ENCODE data around the gene UTF1.

The UTF1 gene

DNA sequence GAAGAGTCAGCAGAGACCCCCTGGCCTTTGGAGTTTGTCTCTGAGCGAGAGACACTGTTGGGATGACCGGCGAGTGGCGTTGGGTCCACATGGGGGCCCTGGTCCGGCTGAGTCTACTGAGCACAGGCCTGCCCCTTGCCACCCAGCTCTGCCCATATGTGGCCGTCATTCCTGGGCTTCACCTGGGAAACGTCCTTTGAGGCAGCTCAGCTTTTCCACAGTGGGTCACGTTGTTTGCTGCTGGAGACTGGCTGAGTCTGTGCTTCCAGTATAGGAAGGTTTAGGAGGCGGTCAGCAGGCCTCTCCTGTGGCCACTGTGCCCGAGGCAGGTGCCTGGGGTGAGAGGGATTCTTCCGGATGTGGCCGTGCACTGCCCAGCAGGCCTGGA, 29.6 kb downstream of the UTF1 start:
- Histone ChIP-seq H3K4me1 (ENCODE audit: control insufficient read depth, insufficient read depth, low read length) (peaks cover 3% of the 10 kb centered on the region), H3K4me3 (ENCODE audit: low read depth, low read length) (no peak overlapping the region)

DNA sequence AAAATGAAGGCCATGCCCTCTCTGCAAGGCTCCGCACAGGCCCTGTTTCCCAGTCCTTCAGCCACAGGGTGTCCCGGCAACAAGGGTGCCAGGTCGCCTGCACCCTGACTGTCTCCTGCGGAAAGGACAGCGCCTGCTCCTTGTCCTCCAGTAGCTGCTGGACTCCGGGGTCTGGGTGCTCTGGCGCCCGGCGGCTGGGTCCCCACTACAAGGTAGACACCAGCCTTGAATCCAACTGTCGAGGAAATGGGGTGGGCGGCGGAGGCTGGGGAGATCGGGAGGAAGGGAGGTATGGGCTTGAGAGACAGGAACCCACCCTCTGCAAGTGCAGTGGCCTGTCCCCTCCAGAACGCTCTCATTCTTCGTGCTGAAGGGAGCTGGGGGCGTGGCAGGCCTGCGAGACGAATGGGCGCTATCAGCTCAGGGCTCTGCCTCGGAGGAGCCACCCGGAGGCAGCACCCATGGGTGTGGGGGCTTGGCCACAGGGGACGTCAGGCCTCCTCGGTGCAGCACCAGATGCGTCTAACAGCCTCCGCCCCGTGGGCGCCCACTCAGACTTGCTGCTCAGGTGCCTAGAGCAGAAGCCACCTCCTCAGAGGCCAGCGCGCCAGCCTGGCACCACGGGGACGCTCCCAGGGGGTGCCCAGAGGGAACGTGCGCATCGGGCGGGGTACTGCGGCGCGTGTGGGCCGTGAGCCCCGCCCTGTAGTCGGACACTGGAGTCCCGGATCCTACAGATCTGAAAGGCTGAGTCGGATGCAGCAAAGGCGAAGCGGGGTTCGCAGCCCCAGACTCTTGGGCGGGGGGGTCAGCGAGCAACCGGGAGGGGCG, 31.1 kb downstream of the UTF1 start:
- ChIA-PET POLR2A (no interaction called here), CTCF (interaction anchor here (0.6 to 1.1 kb wide), 2 partner anchors 16 to 294 kb away, joined by 3 read pairs; no protein-coding TSS in a partner anchor)
- Histone ChIP-seq H3K4me3 (ENCODE audit: low read depth, low read length) (peak overlapping the region; percentile 60), H3K27ac (ENCODE audit: extremely low read depth, low read depth, low read length) (peak overlapping the region; percentile 37; the same call in 1 of the 2 replicates), H3K4me1 (ENCODE audit: control insufficient read depth, insufficient read depth, low read length) (peaks cover 3% of the 10 kb centered on the region), H3K9me3 (ENCODE audit: control insufficient read depth, insufficient read depth, low read depth, low read length) (no peaks in the 10 kb centered on the region), H3K36me3 (ENCODE audit: control insufficient read depth in 2 of 2, insufficient read depth in 1 of 2, low read length in 2 of 2) (no peaks in the 10 kb centered on the region)
- TF ChIP-seq, protein P1, sequence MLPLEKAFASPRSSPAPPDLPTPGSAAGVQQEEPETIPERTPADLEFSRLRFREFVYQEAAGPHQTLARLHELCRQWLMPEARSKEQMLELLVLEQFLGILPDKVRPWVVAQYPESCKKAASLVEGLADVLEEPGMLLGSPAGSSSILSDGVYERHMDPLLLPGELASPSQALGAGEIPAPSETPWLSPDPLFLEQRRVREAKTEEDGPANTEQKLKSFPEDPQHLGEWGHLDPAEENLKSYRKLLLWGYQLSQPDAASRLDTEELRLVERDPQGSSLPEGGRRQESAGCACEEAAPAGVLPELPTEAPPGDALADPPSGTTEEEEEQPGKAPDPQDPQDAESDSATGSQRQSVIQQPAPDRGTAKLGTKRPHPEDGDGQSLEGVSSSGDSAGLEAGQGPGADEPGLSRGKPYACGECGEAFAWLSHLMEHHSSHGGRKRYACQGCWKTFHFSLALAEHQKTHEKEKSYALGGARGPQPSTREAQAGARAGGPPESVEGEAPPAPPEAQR (tag by site-specific recombination; IDR thresholded peaks at IDR 0.05), result no peak
- TF ChIP-seq GLIS1 (tag by site-specific recombination; IDR thresholded peaks at IDR 0.05) (peak; percentile 94), ZNF292 (tag by site-specific recombination; IDR thresholded peaks at IDR 0.05; ENCODE audit: borderline replicate concordance, low read depth) (no peak), ZNF596 (tag by site-specific recombination; IDR thresholded peaks at IDR 0.05) (no peak), ZNF266 (tag by site-specific recombination; IDR thresholded peaks at IDR 0.05; ENCODE audit: low read depth) (no peak), SP3 (tag by site-specific recombination; IDR thresholded peaks at IDR 0.05) (no peak), ZNF366 (tag by site-specific recombination; conservative IDR thresholded peaks at IDR 0.05) (no peak), ZBTB17 (tag by site-specific recombination; IDR thresholded peaks at IDR 0.05) (0 out of 2 replicates have a peak, but pooled peaks have one; percentile 13), GLIS2 (tag by site-specific recombination; IDR thresholded peaks at IDR 0.05) (peak; percentile 98), ZNF335 (tag by site-specific recombination; conservative IDR thresholded peaks at IDR 0.05) (peak; percentile 50; the same call in 1 of the 2 replicates), SP2 (tag by site-specific recombination; IDR thresholded peaks at IDR 0.05) (peak; percentile 21; the same call in 1 of the 2 replicates), ZNF510 (tag by site-specific recombination; IDR thresholded peaks at IDR 0.05; ENCODE audit: insufficient replicate concordance) (no peak), KLF1 (tag by site-specific recombination; IDR thresholded peaks at IDR 0.05) (peak; percentile 88), ZNF341 (tag by site-specific recombination; IDR thresholded peaks at IDR 0.05; ENCODE audit: low read depth) (no peak), KLF9 (tag by site-specific recombination; IDR thresholded peaks at IDR 0.05; ENCODE audit: low read depth) (peak; percentile 43), ZNF146 (tag by site-specific recombination; IDR thresholded peaks at IDR 0.05) (no peak), ZNF548 (tag by site-specific recombination; IDR thresholded peaks at IDR 0.05) (no peak)
- TF ChIP-seq, protein P2, sequence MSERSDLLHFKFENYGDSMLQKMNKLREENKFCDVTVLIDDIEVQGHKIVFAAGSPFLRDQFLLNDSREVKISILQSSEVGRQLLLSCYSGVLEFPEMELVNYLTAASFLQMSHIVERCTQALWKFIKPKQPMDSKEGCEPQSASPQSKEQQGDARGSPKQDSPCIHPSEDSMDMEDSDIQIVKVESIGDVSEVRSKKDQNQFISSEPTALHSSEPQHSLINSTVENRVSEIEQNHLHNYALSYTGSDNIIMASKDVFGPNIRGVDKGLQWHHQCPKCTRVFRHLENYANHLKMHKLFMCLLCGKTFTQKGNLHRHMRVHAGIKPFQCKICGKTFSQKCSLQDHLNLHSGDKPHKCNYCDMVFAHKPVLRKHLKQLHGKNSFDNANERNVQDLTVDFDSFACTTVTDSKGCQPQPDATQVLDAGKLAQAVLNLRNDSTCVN (tag by site-specific recombination; optimal IDR thresholded peaks at IDR 0.05), result peak; percentile 81
- TF ChIP-seq, protein P3, sequence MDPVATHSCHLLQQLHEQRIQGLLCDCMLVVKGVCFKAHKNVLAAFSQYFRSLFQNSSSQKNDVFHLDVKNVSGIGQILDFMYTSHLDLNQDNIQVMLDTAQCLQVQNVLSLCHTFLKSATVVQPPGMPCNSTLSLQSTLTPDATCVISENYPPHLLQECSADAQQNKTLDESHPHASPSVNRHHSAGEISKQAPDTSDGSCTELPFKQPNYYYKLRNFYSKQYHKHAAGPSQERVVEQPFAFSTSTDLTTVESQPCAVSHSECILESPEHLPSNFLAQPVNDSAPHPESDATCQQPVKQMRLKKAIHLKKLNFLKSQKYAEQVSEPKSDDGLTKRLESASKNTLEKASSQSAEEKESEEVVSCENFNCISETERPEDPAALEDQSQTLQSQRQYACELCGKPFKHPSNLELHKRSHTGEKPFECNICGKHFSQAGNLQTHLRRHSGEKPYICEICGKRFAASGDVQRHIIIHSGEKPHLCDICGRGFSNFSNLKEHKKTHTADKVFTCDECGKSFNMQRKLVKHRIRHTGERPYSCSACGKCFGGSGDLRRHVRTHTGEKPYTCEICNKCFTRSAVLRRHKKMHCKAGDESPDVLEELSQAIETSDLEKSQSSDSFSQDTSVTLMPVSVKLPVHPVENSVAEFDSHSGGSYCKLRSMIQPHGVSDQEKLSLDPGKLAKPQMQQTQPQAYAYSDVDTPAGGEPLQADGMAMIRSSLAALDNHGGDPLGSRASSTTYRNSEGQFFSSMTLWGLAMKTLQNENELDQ (tag by site-specific recombination; IDR thresholded peaks at IDR 0.05; ENCODE audit: low read depth), result no peak
- TF ChIP-seq, protein P4, sequence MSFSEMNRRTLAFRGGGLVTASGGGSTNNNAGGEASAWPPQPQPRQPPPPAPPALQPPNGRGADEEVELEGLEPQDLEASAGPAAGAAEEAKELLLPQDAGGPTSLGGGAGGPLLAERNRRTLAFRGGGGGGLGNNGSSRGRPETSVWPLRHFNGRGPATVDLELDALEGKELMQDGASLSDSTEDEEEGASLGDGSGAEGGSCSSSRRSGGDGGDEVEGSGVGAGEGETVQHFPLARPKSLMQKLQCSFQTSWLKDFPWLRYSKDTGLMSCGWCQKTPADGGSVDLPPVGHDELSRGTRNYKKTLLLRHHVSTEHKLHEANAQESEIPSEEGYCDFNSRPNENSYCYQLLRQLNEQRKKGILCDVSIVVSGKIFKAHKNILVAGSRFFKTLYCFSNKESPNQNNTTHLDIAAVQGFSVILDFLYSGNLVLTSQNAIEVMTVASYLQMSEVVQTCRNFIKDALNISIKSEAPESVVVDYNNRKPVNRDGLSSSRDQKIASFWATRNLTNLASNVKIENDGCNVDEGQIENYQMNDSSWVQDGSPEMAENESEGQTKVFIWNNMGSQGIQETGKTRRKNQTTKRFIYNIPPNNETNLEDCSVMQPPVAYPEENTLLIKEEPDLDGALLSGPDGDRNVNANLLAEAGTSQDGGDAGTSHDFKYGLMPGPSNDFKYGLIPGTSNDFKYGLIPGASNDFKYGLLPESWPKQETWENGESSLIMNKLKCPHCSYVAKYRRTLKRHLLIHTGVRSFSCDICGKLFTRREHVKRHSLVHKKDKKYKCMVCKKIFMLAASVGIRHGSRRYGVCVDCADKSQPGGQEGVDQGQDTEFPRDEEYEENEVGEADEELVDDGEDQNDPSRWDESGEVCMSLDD (tag by site-specific recombination; IDR thresholded peaks at IDR 0.05), result peak; percentile 73; the same call in 1 of the 2 replicates

More for the DNA sequence above, 29.6 kb downstream of the UTF1 start:
- CTCF ChIA-PET, result interaction anchor here (1.0 to 1.3 kb wide), 2 partner anchors 114 to 116 kb away, joined by 3 to 4 read pairs; no protein-coding TSS in a partner anchor
- Histone ChIP-seq H3K27ac (ENCODE audit: extremely low read depth, low read depth, low read length) (no peak overlapping the region), H3K36me3 (ENCODE audit: control insufficient read depth in 2 of 2, insufficient read depth in 1 of 2, low read length in 2 of 2) (no peaks in the 10 kb centered on the region), H3K9me3 (ENCODE audit: control insufficient read depth, insufficient read depth, low read depth, low read length) (no peaks in the 10 kb centered on the region)
- no peak for TF ChIP-seq ZNF214 (tag by site-specific recombination; IDR thresholded peaks at IDR 0.05; ENCODE audit: borderline replicate concordance)
- no peak for TF ChIP-seq KLF7 (tag by site-specific recombination; IDR thresholded peaks at IDR 0.05; ENCODE audit: borderline replicate concordance)
- no peak for TF ChIP-seq KLF8 (tag by site-specific recombination; IDR thresholded peaks at IDR 0.05)
- peak; percentile 6; the same call in 1 of the 2 replicates for TF ChIP-seq ZNF394 (tag by site-specific recombination; IDR thresholded peaks at IDR 0.05; ENCODE audit: borderline replicate concordance)
- 0 out of 2 replicates have a peak, but pooled peaks have one; percentile 9 for TF ChIP-seq ZNF335 (tag by site-specific recombination; conservative IDR thresholded peaks at IDR 0.05)
- TF ChIP-seq, protein P5, sequence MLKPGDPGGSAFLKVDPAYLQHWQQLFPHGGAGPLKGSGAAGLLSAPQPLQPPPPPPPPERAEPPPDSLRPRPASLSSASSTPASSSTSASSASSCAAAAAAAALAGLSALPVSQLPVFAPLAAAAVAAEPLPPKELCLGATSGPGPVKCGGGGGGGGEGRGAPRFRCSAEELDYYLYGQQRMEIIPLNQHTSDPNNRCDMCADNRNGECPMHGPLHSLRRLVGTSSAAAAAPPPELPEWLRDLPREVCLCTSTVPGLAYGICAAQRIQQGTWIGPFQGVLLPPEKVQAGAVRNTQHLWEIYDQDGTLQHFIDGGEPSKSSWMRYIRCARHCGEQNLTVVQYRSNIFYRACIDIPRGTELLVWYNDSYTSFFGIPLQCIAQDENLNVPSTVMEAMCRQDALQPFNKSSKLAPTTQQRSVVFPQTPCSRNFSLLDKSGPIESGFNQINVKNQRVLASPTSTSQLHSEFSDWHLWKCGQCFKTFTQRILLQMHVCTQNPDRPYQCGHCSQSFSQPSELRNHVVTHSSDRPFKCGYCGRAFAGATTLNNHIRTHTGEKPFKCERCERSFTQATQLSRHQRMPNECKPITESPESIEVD (tag by site-specific recombination; IDR thresholded peaks at IDR 0.05), result no peak
- TF ChIP-seq ZNF311 (tag by site-specific recombination; IDR thresholded peaks at IDR 0.05; ENCODE audit: borderline replicate concordance), result no peak
- POLR2A ChIA-PET, result no interaction called here
